GM12878 (cell line): ENCODE data around the gene SDF4. TPM values are rescaled to one million over a fixed set of nuclear protein-coding genes. Genes with fewer than 3 reads are reported as not detected.

Experiments used
- ATAC-seq: fragments of 200-7000 bp; cut with Tn5 transposase; 3 replicates; pipeline ENCODE4 v1.9.1; 2020; ENCODE audit warnings: mild to moderate bottlenecking, moderate library complexity
- BruUV-seq: library from RNA; stranded (reverse); fragments of 400-500 nt; replicated peaks from 2 replicates; lab custom pipeline; 2021; lab: Mats Ljungman, UMichigan
- CTCF ChIA-PET: fragments of 300-600 bp; sonication (Branson Sonifier 250); formaldehyde crosslinking; extraction: SDS; loops from one replicate; lab custom pipeline; 2021; ENCODE audit warnings: inconsistent platforms; lab: Yijun Ruan, JAX
- POLR2A ChIA-PET: fragments of 350-600 bp; formaldehyde crosslinking; extraction: SDS; loops from one replicate; lab custom pipeline; 2021; ENCODE audit warnings: inconsistent platforms; lab: Charles Lee
- RAD21 ChIA-PET: fragments of 300-600 bp; sonication (Branson Sonifier 250); formaldehyde crosslinking; loops from one replicate; lab custom pipeline; 2023; ENCODE audit warnings: antibody characterized with exemption; ENCODE audit not compliant: unreplicated experiment; lab: Charles Lee
- SMC1A ChIA-PET: fragments of 300-600 bp; sonication (Branson Sonifier 250); formaldehyde crosslinking; loops from one replicate; lab custom pipeline; 2023; ENCODE audit not compliant: unreplicated experiment, uncharacterized antibody; lab: Charles Lee
- DNase-seq: peaks from one replicate; pipeline ENCODE4 v3.0.0-alpha.2; 2011; ENCODE audit warnings: low read depth, low spot score
- FAIRE-seq: peaks from 3 replicates; lab custom pipeline; 2011; peaks lifted over from hg19 to GRCh38; lab: Jason Lieb, UNC
- H2AFZ ChIP-seq: 2 replicates; pipeline ENCODE4 v1.6.0; 2011; ENCODE audit warnings: low read depth, low read length, control low read depth; ENCODE audit not compliant: control insufficient read depth
- H3K27ac ChIP-seq: 2 replicates; pipeline ENCODE4 v1.5.1; 2011; ENCODE audit warnings: control low read depth; ENCODE audit not compliant: control insufficient read depth, insufficient read depth
- H3K27me3 ChIP-seq, 2 experiments: replicated peaks in 1 of 2; 2 replicates each; pipeline versions ENCODE4 v1.6.0 to v1.6.1; 2011; ENCODE audit warnings: low read length in 1 of 2; ENCODE audit not compliant: control insufficient read depth in 2 of 2, insufficient read depth in 2 of 2
- H3K36me3 ChIP-seq, 2 experiments: 2 replicates each; pipeline ENCODE4 v1.5.1; 2011; ENCODE audit warnings: low read length in 1 of 2; ENCODE audit not compliant: control insufficient read depth in 2 of 2, insufficient read depth in 2 of 2
- H3K4me1 ChIP-seq: 2 replicates; pipeline ENCODE4 v1.6.1; 2011; ENCODE audit warnings: mild to moderate bottlenecking, low read length, moderate library complexity, mixed read lengths; ENCODE audit not compliant: control insufficient read depth, insufficient read depth
- H3K4me2 ChIP-seq: 2 replicates; pipeline ENCODE4 v1.6.0; 2011; ENCODE audit warnings: control low read depth; ENCODE audit not compliant: control insufficient read depth, insufficient read depth
- H3K4me3 ChIP-seq: fragments of 200-600 bp; sonication (generic); 2 replicates; pipeline ENCODE4 v1.5.1; 2016
- H3K79me2 ChIP-seq: 2 replicates; pipeline ENCODE4 v1.6.0; 2011; ENCODE audit warnings: low read length; ENCODE audit not compliant: control insufficient read depth, insufficient read depth
- H3K9ac ChIP-seq: 2 replicates; pipeline ENCODE4 v1.8.0; 2011; ENCODE audit warnings: low read length, control low read depth, mixed read lengths; ENCODE audit not compliant: control insufficient read depth, insufficient read depth
- H3K9me3 ChIP-seq: replicated peaks from 3 replicates; pipeline ENCODE4 v1.5.1; 2011; ENCODE audit warnings: mild to moderate bottlenecking, low read length; ENCODE audit not compliant: control insufficient read depth, insufficient read depth
- H4K20me1 ChIP-seq: 2 replicates; pipeline ENCODE4 v1.6.0; 2011; ENCODE audit not compliant: control insufficient read depth, insufficient read depth
- BACH1 ChIP-seq: fragments of 450-650 bp; IDR thresholded peaks from 2 replicates; pipeline ENCODE4 v1.6.1; 2017; ENCODE audit warnings: mild to moderate bottlenecking, borderline replicate concordance
- CBFB ChIP-seq: IDR thresholded peaks from 2 replicates; pipeline ENCODE4 v1.6.1; 2016; ENCODE audit warnings: antibody characterized with exemption, low read depth
- CBX3 ChIP-seq: fragments of 200-600 bp; sonication (generic); IDR thresholded peaks from 2 replicates; pipeline ENCODE4 v1.6.1; 2016; ENCODE audit warnings: low read depth, borderline replicate concordance
- CTCF ChIP-seq, 3 experiments: IDR thresholded peaks in 2 of 3; conservative IDR thresholded peaks in 1 of 3; 2 replicates each; pipeline ENCODE4 v1.5.1; 2011; ENCODE audit warnings: low read depth in 3 of 3, low read length in 3 of 3, mild to moderate bottlenecking in 3 of 3, control low read depth in 2 of 3, moderate library complexity in 2 of 3, inconsistent platforms in 1 of 3, mixed read lengths in 1 of 3; ENCODE audit not compliant: control insufficient read depth in 2 of 3, insufficient read depth in 1 of 3; ENCODE audit errors: extremely low read depth in 1 of 3
- FOXK2 ChIP-seq: fragments of 450-650 bp; IDR thresholded peaks from 2 replicates; pipeline ENCODE4 v1.6.1; 2017; ENCODE audit warnings: mild to moderate bottlenecking, moderate library complexity
- IKZF2 ChIP-seq, 2 experiments: fragments of 450-650 bp; IDR thresholded peaks; 2 replicates each; pipeline ENCODE4 v1.6.1; 2017; ENCODE audit warnings: mild to moderate bottlenecking in 2 of 2, moderate library complexity in 2 of 2
- KAT2A ChIP-seq: conservative IDR thresholded peaks from 2 replicates; pipeline ENCODE4 v1.6.1; 2011; ENCODE audit warnings: low read depth, low read length; ENCODE audit not compliant: control insufficient read depth
- MYB ChIP-seq: fragments of 150-350 bp; IDR thresholded peaks from 2 replicates; pipeline ENCODE4 v1.6.1; 2014; ENCODE audit warnings: mild to moderate bottlenecking, low read depth, low read length, borderline replicate concordance
- PAX5 ChIP-seq: IDR thresholded peaks from 2 replicates; pipeline ENCODE4 v1.6.1; 2011; ENCODE audit warnings: low read depth, low read length, borderline replicate concordance
- SIX5 ChIP-seq: IDR thresholded peaks from 2 replicates; pipeline ENCODE4 v1.6.1; 2011; ENCODE audit warnings: mild to moderate bottlenecking, low read depth, low read length, moderate library complexity; ENCODE audit not compliant: severe bottlenecking
- ZBTB33 ChIP-seq: fragments of 450-650 bp; IDR thresholded peaks from 2 replicates; pipeline ENCODE4 v1.6.1; 2017; ENCODE audit warnings: mild to moderate bottlenecking
- ZNF274 ChIP-seq: IDR thresholded peaks from one replicate; pipeline ENCODE4 v1.8.0; 2011; ENCODE audit not compliant: insufficient read length, insufficient read depth
- WGBS: methylation state at CpG from one replicate; pipeline ENCODE4 v1.1.6; 2016; ENCODE audit warnings: low lambda C conversion rate; ENCODE audit not compliant: insufficient replicate concordance, insufficient coverage; ENCODE audit errors: missing lambda C conversion rate; 5-methylcytosine and 5-hydroxymethylcytosine counted together
- in situ Hi-C: fragments of 300-500 bp; cut with MboI; formaldehyde crosslinking; loops from 9 replicates; pipeline ENCODE4 v1.14.3; 2018; ENCODE audit warnings: mixed read lengths
- intact Hi-C: fragments of 100-400 bp; cut with micrococcal nuclease; formaldehyde crosslinking; loops from one replicate; pipeline ENCODE4 v1.14.2; 2022; ENCODE audit not compliant: unreplicated experiment
- polyA plus RNA-seq, 11 experiments: library from polyadenylated mRNA; depleted of rRNA in 4 of 11; unstranded in 6 of 11; stranded (reverse) in 5 of 11; fragments of >200 nt; fragmentation: Nextera tagmentation in 4 of 11; fragmentation: Illumina TruSeq in 1 of 11; extraction: Ambion mirVana in 4 of 11; extraction: Trizol in 1 of 11; gene quantifications; 1 replicate in 1 of 11; 2 replicates in 10 of 11; pipeline versions ENCODE4 v1.2.1 to v1.2.3, GENCODE V29; 2011 to 2016; ENCODE audit warnings: inconsistent platforms in 2 of 11, missing spikeins in 2 of 11, low read depth in 1 of 11
- total RNA-seq, 4 experiments: library from RNA; depleted of rRNA in 3 of 4; stranded (reverse); fragments of >200 nt in 3 of 4; fragmentation: Illumina TruSeq in 1 of 4; extraction: Trizol in 1 of 4; gene quantifications; 2 replicates each; pipeline versions ENCODE4 v1.2.1 to v1.2.3, GENCODE V29; 2013 to 2021
- TF ChIP-seq, protein P1 (sequence below): fragments of 450-650 bp; IDR thresholded peaks from 2 replicates; pipeline ENCODE4 v1.6.1; 2016; ENCODE audit warnings: mild to moderate bottlenecking, moderate library complexity, borderline replicate concordance
- TF ChIP-seq, protein P2 (sequence below): fragments of 150-350 bp; IDR thresholded peaks from 2 replicates; pipeline ENCODE4 v1.6.1; 2014; ENCODE audit warnings: mild to moderate bottlenecking, low read depth, low read length

Gene SDF4
- total and polyA plus RNA-seq, 10 of the 15 experiments (the other 5 are each of a cell fraction or from before 2014, with no cell fraction given) = 0.44 to 97.2 (median 40.2) TPM

- no peak for ATAC-seq
- no peak for FAIRE-seq
- no peaks in the 10 kb centered on the region; a peak in 2 of 4 replicates for H3K27me3 ChIP-seq
- RAD21 ChIA-PET = no interaction called here
- H2AFZ ChIP-seq = no peak overlapping the region
- no peaks in the 10 kb centered on the region for H3K4me1 ChIP-seq
- no peak overlapping the region for H3K4me3 ChIP-seq
- no peak overlapping the region for H3K4me2 ChIP-seq
- no peaks in the 10 kb centered on the region for H4K20me1 ChIP-seq
- no peak overlapping the region for H3K9ac ChIP-seq
- DNase-seq = no peak
- BruUV-seq = no TSS peak
- CTCF ChIA-PET = no interaction called here
- in situ Hi-C loops = no loop called here
- H3K9me3 ChIP-seq = no peaks in the 10 kb centered on the region
- no peaks in the 10 kb centered on the region for H3K79me2 ChIP-seq
- POLR2A ChIA-PET = no interaction called here
- intact Hi-C loops = no loop called here
- SMC1A ChIA-PET = no interaction called here
- H3K27ac ChIP-seq = no peak overlapping the region
- WGBS = 45% methylated on average over 26 of the region's 26 CpGs
- H3K36me3 ChIP-seq = no peaks in the 10 kb centered on the region
- TF ChIP-seq CBFB (no peak), PAX5 (no peak), KAT2A (no peak), MYB (no peak), CTCF (IDR thresholded peaks at IDR 0.05 in 2 of 3, conservative IDR thresholded peaks at IDR 0.05 in 1 of 3; ENCODE audit: control insufficient read depth in 2 of 3, extremely low read depth in 1 of 3, insufficient read depth in 1 of 3, low read depth in 3 of 3, low read length in 3 of 3) (no peak), ZNF274 (no peak), SIX5 (no peak), FOXK2 (no peak), IKZF2 (IDR thresholded peaks at IDR 0.05) (no peak), ZBTB33 (no peak), BACH1 (no peak), CBX3 (no peak)
- TF ChIP-seq, protein P1, sequence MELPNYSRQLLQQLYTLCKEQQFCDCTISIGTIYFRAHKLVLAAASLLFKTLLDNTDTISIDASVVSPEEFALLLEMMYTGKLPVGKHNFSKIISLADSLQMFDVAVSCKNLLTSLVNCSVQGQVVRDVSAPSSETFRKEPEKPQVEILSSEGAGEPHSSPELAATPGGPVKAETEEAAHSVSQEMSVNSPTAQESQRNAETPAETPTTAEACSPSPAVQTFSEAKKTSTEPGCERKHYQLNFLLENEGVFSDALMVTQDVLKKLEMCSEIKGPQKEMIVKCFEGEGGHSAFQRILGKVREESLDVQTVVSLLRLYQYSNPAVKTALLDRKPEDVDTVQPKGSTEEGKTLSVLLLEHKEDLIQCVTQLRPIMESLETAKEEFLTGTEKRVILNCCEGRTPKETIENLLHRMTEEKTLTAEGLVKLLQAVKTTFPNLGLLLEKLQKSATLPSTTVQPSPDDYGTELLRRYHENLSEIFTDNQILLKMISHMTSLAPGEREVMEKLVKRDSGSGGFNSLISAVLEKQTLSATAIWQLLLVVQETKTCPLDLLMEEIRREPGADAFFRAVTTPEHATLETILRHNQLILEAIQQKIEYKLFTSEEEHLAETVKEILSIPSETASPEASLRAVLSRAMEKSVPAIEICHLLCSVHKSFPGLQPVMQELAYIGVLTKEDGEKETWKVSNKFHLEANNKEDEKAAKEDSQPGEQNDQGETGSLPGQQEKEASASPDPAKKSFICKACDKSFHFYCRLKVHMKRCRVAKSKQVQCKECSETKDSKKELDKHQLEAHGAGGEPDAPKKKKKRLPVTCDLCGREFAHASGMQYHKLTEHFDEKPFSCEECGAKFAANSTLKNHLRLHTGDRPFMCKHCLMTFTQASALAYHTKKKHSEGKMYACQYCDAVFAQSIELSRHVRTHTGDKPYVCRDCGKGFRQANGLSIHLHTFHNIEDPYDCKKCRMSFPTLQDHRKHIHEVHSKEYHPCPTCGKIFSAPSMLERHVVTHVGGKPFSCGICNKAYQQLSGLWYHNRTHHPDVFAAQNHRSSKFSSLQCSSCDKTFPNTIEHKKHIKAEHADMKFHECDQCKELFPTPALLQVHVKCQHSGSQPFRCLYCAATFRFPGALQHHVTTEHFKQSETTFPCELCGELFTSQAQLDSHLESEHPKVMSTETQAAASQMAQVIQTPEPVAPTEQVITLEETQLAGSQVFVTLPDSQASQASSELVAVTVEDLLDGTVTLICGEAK = no peak
- TF ChIP-seq, protein P2, sequence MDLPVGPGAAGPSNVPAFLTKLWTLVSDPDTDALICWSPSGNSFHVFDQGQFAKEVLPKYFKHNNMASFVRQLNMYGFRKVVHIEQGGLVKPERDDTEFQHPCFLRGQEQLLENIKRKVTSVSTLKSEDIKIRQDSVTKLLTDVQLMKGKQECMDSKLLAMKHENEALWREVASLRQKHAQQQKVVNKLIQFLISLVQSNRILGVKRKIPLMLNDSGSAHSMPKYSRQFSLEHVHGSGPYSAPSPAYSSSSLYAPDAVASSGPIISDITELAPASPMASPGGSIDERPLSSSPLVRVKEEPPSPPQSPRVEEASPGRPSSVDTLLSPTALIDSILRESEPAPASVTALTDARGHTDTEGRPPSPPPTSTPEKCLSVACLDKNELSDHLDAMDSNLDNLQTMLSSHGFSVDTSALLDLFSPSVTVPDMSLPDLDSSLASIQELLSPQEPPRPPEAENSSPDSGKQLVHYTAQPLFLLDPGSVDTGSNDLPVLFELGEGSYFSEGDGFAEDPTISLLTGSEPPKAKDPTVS = no peak
These were observed 50.5 kb downstream of the SDF4 start for GRCh38 chr1:1181129-1181937.
